Right lobe of liver (tissue), 4 donors: ENCODE data around the gene TRIM73.
"Not testable (repeated sequence)": the region's sequence is repeated elsewhere in the genome, so short reads cannot be mapped to it uniquely, and the experiment has no call there.

Experiments
- CTCF ChIP-seq, 4 donors: fragments of 200-600 bp in 3 of 4; fragments of 450-650 bp in 1 of 4; IDR thresholded peaks; one replicate each; pipeline versions ENCODE4 v1.5.1 to v1.8.0; 2016 to 2022; ENCODE audit warnings: antibody characterized with exemption in 4 of 4, mild to moderate bottlenecking in 2 of 4
- POLR2A ChIP-seq: fragments of 450-650 bp; IDR thresholded peaks from one replicate; pipeline ENCODE4 v1.6.1; 2017; ENCODE audit warnings: antibody characterized with exemption, mild to moderate bottlenecking
- donor health status: DM: no; HTN: no; CAD: no.
- donor health status: DM: no; HTN: no; CAD: no.
- donor health status: DM: no; HTN: yes; CAD: no.

DNA sequence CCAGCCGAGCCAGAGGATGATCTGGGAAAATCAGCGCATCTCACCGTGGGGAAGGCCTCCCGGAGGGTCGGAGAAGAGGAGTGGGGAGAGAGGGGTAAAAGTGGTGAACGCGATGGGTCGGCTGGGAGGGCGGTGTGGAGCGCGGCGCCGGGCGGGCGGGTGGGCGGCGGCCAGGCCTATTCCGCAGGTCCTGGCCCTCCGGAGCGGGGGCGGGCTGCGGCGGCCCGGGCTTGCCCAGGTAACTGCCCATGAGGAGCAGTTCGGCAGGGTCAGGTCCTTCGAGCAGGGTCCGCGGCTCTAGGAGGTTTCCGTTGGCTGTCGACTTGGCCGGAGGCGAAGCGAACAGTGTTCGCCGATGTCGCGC, 46.7 kb downstream of the TRIM73 start:
- not testable (repeated sequence) for TF ChIP-seq CTCF (IDR thresholded peaks at IDR 0.05); POLR2A
